ENCODE data around the gene ADAP2. TPM values are rescaled to one million over a fixed set of nuclear protein-coding genes. Genes with fewer than 3 reads are reported as not detected.

The ADAP2 gene
- total RNA-seq, 2 experiments from 2014 or later: 1.4 to 2.6 TPM

DNA sequence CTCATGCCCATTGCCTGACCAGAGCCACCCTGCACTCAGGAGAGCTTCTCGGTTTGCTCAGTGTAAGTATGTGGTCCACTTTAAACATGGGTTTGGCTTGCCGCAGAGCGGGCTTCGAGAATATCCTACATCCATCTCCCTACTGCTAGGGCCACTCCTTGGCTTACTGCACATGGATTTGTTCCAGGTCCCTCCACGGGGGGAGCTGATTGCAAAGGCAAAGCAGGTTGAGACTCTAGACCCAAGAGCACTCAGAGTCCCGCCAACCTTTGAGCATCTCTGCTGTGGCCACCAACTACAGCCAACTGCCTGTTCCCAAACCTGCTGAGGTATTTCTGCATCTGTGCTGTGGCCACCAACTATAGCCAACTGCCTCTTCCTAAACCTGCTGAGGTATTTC lies 75.5 kb downstream of the ADAP2 start:
- H3K9me2 ChIP-seq (ENCODE audit: insufficient read depth, low read length): no peaks in the 10 kb centered on the region
- intact Hi-C loops (cut with micrococcal nuclease; ENCODE audit: unreplicated experiment): no loop called here
- no peaks in the 10 kb centered on the region for H3K4me1 ChIP-seq (ENCODE audit: insufficient read depth, low read length, poor library complexity, severe bottlenecking)
- DNase-seq (ENCODE audit: low spot score): no peak
- no peak for TF ChIP-seq CTCF (conservative IDR thresholded peaks at IDR 0.05; ENCODE audit: low read length)
- no peak for TF ChIP-seq EZH2phosphoT487 (IDR thresholded peaks at IDR 0.05; ENCODE audit: borderline replicate concordance, low read depth, low read length)
- no peaks in the 10 kb centered on the region for H4K20me1 ChIP-seq (ENCODE audit: insufficient read depth, low read length)
- no peak overlapping the region for H2AFZ ChIP-seq (ENCODE audit: low read length)
- no peaks in the 10 kb centered on the region for H3K9me3 ChIP-seq (ENCODE audit: low read length)
- H3K36me3 ChIP-seq (ENCODE audit: insufficient read depth, low read length): no peaks in the 10 kb centered on the region
- no peak overlapping the region for H3K4me3 ChIP-seq (ENCODE audit: low read depth, low read length, poor library complexity, severe bottlenecking)
- H3K27ac ChIP-seq (ENCODE audit: low read depth, low read length, poor library complexity, severe bottlenecking): no peak overlapping the region
- ChIA-PET POLR2A (interaction anchor here (1.4 kb wide), 1 partner anchor 9 kb away, joined by 3 read pairs; no protein-coding TSS in a partner anchor), CTCF (ENCODE audit: unreplicated experiment) (no interaction called here)
- BruUV-seq (replicated peaks): no TSS peak
- H3K79me2 ChIP-seq (ENCODE audit: insufficient read depth, low read depth, low read length): no peaks in the 10 kb centered on the region
- H3K4me2 ChIP-seq (ENCODE audit: low read length): no peak overlapping the region

- CTCF ChIA-PET (ENCODE audit: unreplicated experiment): no interaction called here
These were observed 76.1 kb downstream of the ADAP2 start for GRCh38 chr17:30997842-30998241.

More at GRCh38 chr17:30997842-30998241, 76.1 kb downstream of the ADAP2 start:
- Histone ChIP-seq H3K27ac (ENCODE audit: low read depth, low read length, poor library complexity, severe bottlenecking) (no peak overlapping the region), H3K4me3 (ENCODE audit: low read depth, low read length, poor library complexity, severe bottlenecking) (no peak overlapping the region), H2AFZ (ENCODE audit: low read length) (no peak overlapping the region), H3K9me2 (ENCODE audit: insufficient read depth, low read length) (no peaks in the 10 kb centered on the region), H3K36me3 (ENCODE audit: insufficient read depth, low read length) (no peaks in the 10 kb centered on the region), H4K20me1 (ENCODE audit: insufficient read depth, low read length) (no peaks in the 10 kb centered on the region), H3K79me2 (ENCODE audit: insufficient read depth, low read depth, low read length) (no peaks in the 10 kb centered on the region), H3K4me2 (ENCODE audit: low read length) (no peak overlapping the region), H3K4me1 (ENCODE audit: insufficient read depth, low read length, poor library complexity, severe bottlenecking) (no peaks in the 10 kb centered on the region), H3K9me3 (ENCODE audit: low read length) (no peaks in the 10 kb centered on the region)
- TF ChIP-seq CTCF (conservative IDR thresholded peaks at IDR 0.05; ENCODE audit: low read length) (no peak), EZH2phosphoT487 (IDR thresholded peaks at IDR 0.05; ENCODE audit: borderline replicate concordance, low read depth, low read length) (no peak)
- DNase-seq (ENCODE audit: low spot score): no peak
- POLR2A ChIA-PET: interaction anchor here (0.6 kb wide), 1 partner anchor 1423 kb away, joined by 4 read pairs; no protein-coding TSS in a partner anchor
- no TSS peak for BruUV-seq (replicated peaks)
- intact Hi-C loops (cut with micrococcal nuclease; ENCODE audit: unreplicated experiment): no loop called here
